Measurements from ENCODE around the gene MT1A. TPM values are rescaled to one million over a fixed set of nuclear protein-coding genes. Genes with fewer than 3 reads are reported as not detected.

Gene MT1A
- total and polyA plus RNA-seq, 12 donors = 0.71 to 102 (median 3.0) TPM; not detected in 2

- intact Hi-C loops (cut with DNase I) = no loop called here
- Histone ChIP-seq H3K9me3 (no peaks in the 10 kb centered on the region), H3K4me3 (no peak overlapping the region), H3K36me3 (no peaks in the 10 kb centered on the region), H3K4me1 (peaks cover 18 to 57% (median 49%) of the 10 kb centered on the region in 9 donors), H3K27ac (no peak overlapping the region), H3K27me3 (peaks cover 0 to 25% (median 0%) of the 10 kb centered on the region in 7 donors)
- TF ChIP-seq CTCF (IDR thresholded peaks at IDR 0.05) = no peak
- ATAC-seq (no peak), DNase-seq (no peak)
These were observed 23.9 kb upstream of the MT1A start for GRCh38 chr16:56614549-56614991.

GRCh38 chr16:56615353-56615752 is 23.1 kb upstream of the MT1A start:
- Histone ChIP-seq H3K27ac (no peak overlapping the region), H3K36me3 (no peaks in the 10 kb centered on the region), H3K4me1 (peaks cover 16 to 49% (median 42%) of the 10 kb centered on the region in 9 donors), H3K4me3 (no peak overlapping the region), H3K9me3 (no peaks in the 10 kb centered on the region), H3K27me3 (peaks cover 0 to 25% (median 0%) of the 10 kb centered on the region in 7 donors)
- DNase-seq (no peak), ATAC-seq (no peak)
- intact Hi-C loops (cut with DNase I) = no loop called here
- 96 to 97% methylated on average over 3 of the region's 3 CpGs for WGBS, 2 donors
- TF ChIP-seq CTCF (IDR thresholded peaks at IDR 0.05) = no peak

- 47 to 49% methylated on average over 23 of the region's 23 CpGs for WGBS, 2 donors
- H3K9me3 ChIP-seq = no peaks in the 10 kb centered on the region
- H3K27me3 ChIP-seq = peaks cover 0 to 25% (median 0%) of the 10 kb centered on the region in 7 donors
- no peaks in the 10 kb centered on the region for H3K36me3 ChIP-seq
- DNase-seq = no peak
- H3K27ac ChIP-seq = peak overlapping the region; percentile 6 to 83 (median 78)
- peak overlapping the region in 9 of 10 donors; percentile 37 to 71 (median 53) for H3K4me3 ChIP-seq
- TF ChIP-seq CTCF (IDR thresholded peaks at IDR 0.05) = no peak
- intact Hi-C loops (cut with DNase I) = no loop called here
- ATAC-seq = peak in 4 of 8 donors; percentile 4 to 48 (median 12)
- peaks cover 7 to 38% (median 28%) of the 10 kb centered on the region in 9 donors for H3K4me1 ChIP-seq
These were observed 21.8 kb upstream of the MT1A start for GRCh38 chr16:56616608-56617211.

GRCh38 chr16:56617212-56618085 is 21.0 kb upstream of the MT1A start:
- no peak for TF ChIP-seq CTCF (IDR thresholded peaks at IDR 0.05)
- H3K27ac ChIP-seq = peak overlapping the region; percentile 21 to 83 (median 78)
- DNase-seq = peak; percentile 83 to 87
- 2% methylated on average over 37 to 41 of the region's 41 CpGs for WGBS, 2 donors
- H3K36me3 ChIP-seq = no peaks in the 10 kb centered on the region
- no peaks in the 10 kb centered on the region for H3K9me3 ChIP-seq
- intact Hi-C loops (cut with DNase I) = no loop called here
- H3K4me1 ChIP-seq = peaks cover 7 to 32% (median 21%) of the 10 kb centered on the region in 9 donors
- ATAC-seq = peak; percentile 92 to 98 (median 95)
- peaks cover 0 to 25% (median 0%) of the 10 kb centered on the region in 7 donors for H3K27me3 ChIP-seq
- peak overlapping the region in 9 of 10 donors; percentile 37 to 71 (median 53) for H3K4me3 ChIP-seq
